ENCODE measurements around the gene SVOP. TPM values are rescaled to one million over a fixed set of nuclear protein-coding genes. Genes with fewer than 3 reads are reported as not detected.

SVOP gene
- total RNA-seq, 3 donors from 2014 or later = not detected

GRCh38 chr12:108858311-108859074, 162.4 kb downstream of the SVOP start:
- DNase-seq (ENCODE audit: low spot score in 2 of 2) = no peak
- Histone ChIP-seq H3K27ac (peak overlapping the region; percentile 88 to 96), H3K4me1 (peaks cover 0 to 8% of the 10 kb centered on the region in 2 donors), H3K4me3 (peak overlapping the region; percentile 49 to 98 (median 74)), H3K36me3 (no peaks in the 10 kb centered on the region), H3K27me3 (no peaks in the 10 kb centered on the region), H3K9me3 (no peaks in the 10 kb centered on the region)
- TF ChIP-seq POLR2A (IDR thresholded peaks at IDR 0.05) = no peak
- no peak for TF ChIP-seq CTCF (IDR thresholded peaks at IDR 0.05)
- peak in 1 of 3 donors; percentile 27 for TF ChIP-seq POLR2AphosphoS5 (IDR thresholded peaks at IDR 0.05)
- intact Hi-C loops (cut with DNase I; ENCODE audit: low total_unique reads) = no loop called here

Other genes with a start within 250 kb of the SVOP start
- 10 to 100 TPM; 13.3 to 15.4 (median 13.8) TPM for gene SSH1, start 163.5 kb downstream of the SVOP start, total RNA-seq
- not detected for gene DAO, start 141.0 kb downstream of the SVOP start, total RNA-seq
- gene USP30, start 31.5 kb upstream of the SVOP start, total RNA-seq = 10 to 100 TPM; 22.2 to 28.5 (median 24.7) TPM
- gene ALKBH2, start 72.4 kb upstream of the SVOP start, total RNA-seq = 10 to 100 TPM; 18.9 to 27.2 (median 18.9) TPM
- gene UNG, start 76.5 kb upstream of the SVOP start, total RNA-seq = 10 to 100 TPM; 23.2 to 28.7 (median 23.9) TPM
- 100 to 1,000 TPM; 223 to 957 (median 301) TPM for gene ACACB, start 95.5 kb upstream of the SVOP start, total RNA-seq

All from breast epithelium (tissue), 4 donors.